B cell (primary cell): ENCODE data around the gene ZNF429.

Source experiments
- EZH2 ChIP-seq: IDR thresholded peaks from 2 replicates; pipeline ENCODE4 v1.6.1; 2012; ENCODE audit warnings: borderline replicate concordance, low read depth, mild to moderate bottlenecking, moderate library complexity, low read length; ENCODE audit not compliant: insufficient read depth, poor library complexity, severe bottlenecking
- TF ChIP-seq, protein P1 (sequence below): fragments of 200-600 bp; IDR thresholded peaks from one replicate; pipeline ENCODE4 v1.8.0; 2022; ENCODE audit warnings: antibody characterized with exemption, mild to moderate bottlenecking

DNA sequence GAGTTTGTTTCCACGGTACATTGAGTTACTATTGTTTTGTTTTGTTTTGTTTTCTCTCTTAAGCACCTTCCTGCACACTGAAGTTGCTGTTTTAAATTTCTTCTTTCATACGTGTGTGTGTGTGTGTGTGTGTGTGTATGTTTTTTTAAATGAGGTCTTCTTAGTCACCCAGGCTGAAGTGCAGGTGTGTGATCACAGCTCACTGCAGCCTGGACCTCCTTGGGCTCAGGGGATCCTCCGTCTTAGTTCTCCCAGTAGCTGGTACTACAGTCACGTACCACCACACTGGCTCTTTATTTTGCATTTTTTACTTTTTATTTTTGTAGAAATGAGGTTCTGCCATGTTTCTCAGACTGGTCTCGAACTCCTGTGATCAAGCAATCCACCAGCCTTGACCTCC lies 20.8 kb upstream of the ZNF429 start:
- no peak for TF ChIP-seq EZH2
- TF ChIP-seq, protein P1, sequence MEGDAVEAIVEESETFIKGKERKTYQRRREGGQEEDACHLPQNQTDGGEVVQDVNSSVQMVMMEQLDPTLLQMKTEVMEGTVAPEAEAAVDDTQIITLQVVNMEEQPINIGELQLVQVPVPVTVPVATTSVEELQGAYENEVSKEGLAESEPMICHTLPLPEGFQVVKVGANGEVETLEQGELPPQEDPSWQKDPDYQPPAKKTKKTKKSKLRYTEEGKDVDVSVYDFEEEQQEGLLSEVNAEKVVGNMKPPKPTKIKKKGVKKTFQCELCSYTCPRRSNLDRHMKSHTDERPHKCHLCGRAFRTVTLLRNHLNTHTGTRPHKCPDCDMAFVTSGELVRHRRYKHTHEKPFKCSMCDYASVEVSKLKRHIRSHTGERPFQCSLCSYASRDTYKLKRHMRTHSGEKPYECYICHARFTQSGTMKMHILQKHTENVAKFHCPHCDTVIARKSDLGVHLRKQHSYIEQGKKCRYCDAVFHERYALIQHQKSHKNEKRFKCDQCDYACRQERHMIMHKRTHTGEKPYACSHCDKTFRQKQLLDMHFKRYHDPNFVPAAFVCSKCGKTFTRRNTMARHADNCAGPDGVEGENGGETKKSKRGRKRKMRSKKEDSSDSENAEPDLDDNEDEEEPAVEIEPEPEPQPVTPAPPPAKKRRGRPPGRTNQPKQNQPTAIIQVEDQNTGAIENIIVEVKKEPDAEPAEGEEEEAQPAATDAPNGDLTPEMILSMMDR = no peak
